ENCODE results near the gene PROZ. TPM values are rescaled to one million over a fixed set of nuclear protein-coding genes. Genes with fewer than 3 reads are reported as not detected.

The PROZ gene
- total and polyA plus RNA-seq, 2 donors (not counting 1 experiment from before 2014, with no cell fraction given) = not detected

- Histone ChIP-seq H3K4me3 (replicated peaks in 1 of 4; ENCODE audit: control extremely low read depth in 1 of 4, insufficient read depth in 1 of 4, low read depth in 3 of 4, low read length in 4 of 4) (no peak overlapping the region), H4K20me1 (ENCODE audit: control insufficient read depth, extremely low read depth, insufficient read depth, low read length) (no peaks in the 10 kb centered on the region), H3K36me3 (ENCODE audit: control insufficient read depth, insufficient read depth, low read length) (no peaks in the 10 kb centered on the region), H2AFZ (ENCODE audit: low read length) (no peak overlapping the region), H3K9me3 (ENCODE audit: control insufficient read depth, insufficient read depth, low read depth, low read length) (no peaks in the 10 kb centered on the region), H3K4me2 (ENCODE audit: extremely low read depth, insufficient read depth, low read length) (no peak overlapping the region), H3K27ac (ENCODE audit: insufficient read depth, low read length) (no peak overlapping the region), H3K27me3 (ENCODE audit: control insufficient read depth, insufficient read depth, low read length) (peaks cover 3% of the 10 kb centered on the region), H3K79me2 (ENCODE audit: control insufficient read depth, insufficient read depth, low read length) (no peaks in the 10 kb centered on the region), H3K4me1 (ENCODE audit: control insufficient read depth, extremely low read depth, insufficient read depth, low read length) (no peaks in the 10 kb centered on the region), H3K9ac (ENCODE audit: insufficient read depth, low read length) (no peak overlapping the region)
- TF ChIP-seq CTCF (conservative IDR thresholded peaks at IDR 0.05 in 1 of 2, IDR thresholded peaks at IDR 0.05 in 1 of 2; ENCODE audit: low read depth in 1 of 2, low read length in 2 of 2) (no peak), EZH2 (IDR thresholded peaks at IDR 0.05; ENCODE audit: low read length, missing control alignments) (no peak)
- no peak for DNase-seq (ENCODE audit: low read depth in 2 of 2)
Measured at GRCh38 chr13:113125506-113126264, 32.8 kb upstream of the PROZ start.

GRCh38 chr13:113126265-113127150, 31.9 kb upstream of the PROZ start:
- H3K4me1 ChIP-seq (ENCODE audit: control insufficient read depth, extremely low read depth, insufficient read depth, low read length) = no peaks in the 10 kb centered on the region
- H4K20me1 ChIP-seq (ENCODE audit: control insufficient read depth, extremely low read depth, insufficient read depth, low read length) = no peaks in the 10 kb centered on the region
- no peak overlapping the region for H3K27ac ChIP-seq (ENCODE audit: insufficient read depth, low read length)
- no peaks in the 10 kb centered on the region for H3K79me2 ChIP-seq (ENCODE audit: control insufficient read depth, insufficient read depth, low read length)
- no peak overlapping the region for H3K4me2 ChIP-seq (ENCODE audit: extremely low read depth, insufficient read depth, low read length)
- H2AFZ ChIP-seq (ENCODE audit: low read length) = no peak overlapping the region
- H3K27me3 ChIP-seq (ENCODE audit: control insufficient read depth, insufficient read depth, low read length) = peaks cover 3% of the 10 kb centered on the region
- no peak overlapping the region for H3K4me3 ChIP-seq (replicated peaks in 1 of 4; ENCODE audit: control extremely low read depth in 1 of 4, insufficient read depth in 1 of 4, low read depth in 3 of 4, low read length in 4 of 4)
- no peaks in the 10 kb centered on the region for H3K9me3 ChIP-seq (ENCODE audit: control insufficient read depth, insufficient read depth, low read depth, low read length)
- no peak overlapping the region for H3K9ac ChIP-seq (ENCODE audit: insufficient read depth, low read length)
- no peak for DNase-seq (ENCODE audit: low read depth in 2 of 2)
- H3K36me3 ChIP-seq (ENCODE audit: control insufficient read depth, insufficient read depth, low read length) = no peaks in the 10 kb centered on the region
- TF ChIP-seq EZH2 (IDR thresholded peaks at IDR 0.05; ENCODE audit: low read length, missing control alignments) (no peak), CTCF (conservative IDR thresholded peaks at IDR 0.05 in 1 of 2, IDR thresholded peaks at IDR 0.05 in 1 of 2; ENCODE audit: low read depth in 1 of 2, low read length in 2 of 2) (no peak)

GRCh38 chr13:113129480-113129879, 29.0 kb upstream of the PROZ start:
- H3K36me3 ChIP-seq (ENCODE audit: control insufficient read depth, insufficient read depth, low read length) = no peaks in the 10 kb centered on the region
- H2AFZ ChIP-seq (ENCODE audit: low read length) = no peak overlapping the region
- no peak overlapping the region for H3K9ac ChIP-seq (ENCODE audit: insufficient read depth, low read length)
- no peaks in the 10 kb centered on the region for H3K79me2 ChIP-seq (ENCODE audit: control insufficient read depth, insufficient read depth, low read length)
- no peak for DNase-seq (ENCODE audit: low read depth in 2 of 2)
- TF ChIP-seq EZH2 (IDR thresholded peaks at IDR 0.05; ENCODE audit: low read length, missing control alignments) (no peak), CTCF (conservative IDR thresholded peaks at IDR 0.05 in 1 of 2, IDR thresholded peaks at IDR 0.05 in 1 of 2; ENCODE audit: low read depth in 1 of 2, low read length in 2 of 2) (no peak)
- H3K27ac ChIP-seq (ENCODE audit: insufficient read depth, low read length) = no peak overlapping the region
- H3K27me3 ChIP-seq (ENCODE audit: control insufficient read depth, insufficient read depth, low read length) = peaks cover 5% of the 10 kb centered on the region
- H3K9me3 ChIP-seq (ENCODE audit: control insufficient read depth, insufficient read depth, low read depth, low read length) = no peaks in the 10 kb centered on the region
- H3K4me3 ChIP-seq (replicated peaks in 1 of 4; ENCODE audit: control extremely low read depth in 1 of 4, insufficient read depth in 1 of 4, low read depth in 3 of 4, low read length in 4 of 4) = no peak overlapping the region
- no peaks in the 10 kb centered on the region for H3K4me1 ChIP-seq (ENCODE audit: control insufficient read depth, extremely low read depth, insufficient read depth, low read length)
- H3K4me2 ChIP-seq (ENCODE audit: extremely low read depth, insufficient read depth, low read length) = no peak overlapping the region
- no peaks in the 10 kb centered on the region for H4K20me1 ChIP-seq (ENCODE audit: control insufficient read depth, extremely low read depth, insufficient read depth, low read length)
